ENCODE data around the gene BARX2.

BARX2 gene

GRCh38 chr11:129426776-129427175, 51.1 kb downstream of the BARX2 start:
- DNase-seq: no peak
- TF ChIP-seq POLR2A (IDR thresholded peaks at IDR 0.05; ENCODE audit: low read length): no peak
- TF ChIP-seq GATA1 (IDR thresholded peaks at IDR 0.05; ENCODE audit: low read depth, low read length): no peak

DNA sequence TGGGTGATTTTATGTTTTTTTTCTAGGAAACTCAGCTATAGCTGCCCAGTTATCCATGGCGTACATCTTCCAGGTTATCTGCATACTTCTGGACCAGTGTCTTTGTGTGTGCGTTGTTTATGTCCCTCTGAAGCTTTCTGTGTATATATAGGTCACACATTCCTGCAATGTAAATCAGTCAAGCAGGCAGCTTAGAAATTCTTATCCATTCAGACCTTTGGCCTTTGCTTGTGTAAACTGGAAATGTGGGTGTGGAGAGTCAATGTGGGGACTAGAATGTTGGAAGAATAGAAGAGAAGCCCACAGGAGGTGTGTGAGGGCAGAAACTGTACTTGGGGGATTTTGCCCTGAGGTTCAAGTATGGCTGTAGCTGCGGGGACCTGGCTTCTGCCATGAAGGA, 51.7 kb downstream of the BARX2 start:
- no peak for DNase-seq
- TF ChIP-seq POLR2A (IDR thresholded peaks at IDR 0.05; ENCODE audit: low read length): no peak
- no peak for TF ChIP-seq GATA1 (IDR thresholded peaks at IDR 0.05; ENCODE audit: low read depth, low read length)

- DNase-seq: no peak
- TF ChIP-seq GATA1 (IDR thresholded peaks at IDR 0.05; ENCODE audit: low read depth, low read length) (no peak), POLR2A (IDR thresholded peaks at IDR 0.05; ENCODE audit: low read length) (no peak)
Observed at GRCh38 chr11:129427816-129428406, 52.3 kb downstream of the BARX2 start.

DNA sequence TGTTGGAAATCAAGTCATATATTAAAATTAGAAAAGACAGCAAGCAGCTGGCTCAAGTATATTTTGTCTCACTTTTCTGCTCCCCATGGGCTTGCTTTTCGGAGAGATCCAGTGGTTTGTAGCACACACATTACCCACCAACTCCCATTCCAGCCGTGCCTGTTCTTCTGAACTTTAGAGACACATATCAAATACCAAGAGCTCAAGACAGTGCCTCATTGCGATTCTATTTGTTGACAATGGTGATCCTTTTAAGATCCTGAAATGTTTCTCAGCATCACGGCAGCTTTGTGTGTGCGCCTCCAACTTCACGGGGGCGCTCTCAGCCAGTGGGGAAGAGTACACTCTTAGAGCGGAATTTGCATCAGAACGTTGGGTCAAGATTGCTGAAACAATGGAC, 52.9 kb downstream of the BARX2 start:
- DNase-seq: no peak
- TF ChIP-seq GATA1 (IDR thresholded peaks at IDR 0.05; ENCODE audit: low read depth, low read length): no peak
- TF ChIP-seq POLR2A (IDR thresholded peaks at IDR 0.05; ENCODE audit: low read length): no peak

DNA sequence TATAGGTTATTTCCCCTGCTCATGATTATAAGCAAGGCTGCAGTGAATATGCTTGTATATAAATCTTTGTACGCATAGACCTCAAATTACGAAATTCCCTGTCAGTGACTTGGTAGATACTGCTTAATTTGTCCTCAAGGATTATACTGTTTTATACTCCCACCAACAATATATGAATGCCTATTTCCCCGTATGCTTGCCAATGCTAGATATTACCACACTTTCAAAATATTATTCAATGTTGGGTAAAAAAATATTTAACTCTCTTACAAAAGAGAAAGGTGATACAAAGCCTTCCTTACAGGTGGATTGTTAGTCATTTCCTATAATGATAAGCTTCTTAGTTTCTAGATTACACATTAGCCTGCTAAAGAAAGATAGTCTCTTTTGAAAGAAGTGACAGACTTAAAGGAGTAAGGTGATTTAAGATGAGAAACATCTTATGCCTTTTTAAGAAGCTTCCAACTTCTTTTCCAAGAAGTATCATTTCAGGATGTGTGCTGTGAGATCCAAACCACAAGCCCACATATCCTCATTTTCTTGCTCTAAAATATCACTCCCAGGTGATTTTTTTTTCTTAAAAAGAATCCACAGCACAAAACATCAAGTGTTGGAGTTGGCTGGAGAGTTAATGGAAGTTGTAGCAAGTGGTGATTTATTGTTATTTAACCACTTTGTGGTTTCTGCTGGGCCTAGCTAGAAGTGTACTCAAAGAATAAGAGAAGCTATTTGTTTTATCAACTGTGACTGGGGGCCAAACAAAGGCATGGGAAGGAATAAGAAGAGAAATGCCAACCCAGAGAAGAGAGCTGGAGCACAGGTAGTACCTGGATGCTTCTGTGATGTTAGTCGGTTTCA, 59.2 kb downstream of the BARX2 start:
- TF ChIP-seq POLR2A (IDR thresholded peaks at IDR 0.05; ENCODE audit: low read length): no peak
- no peak for TF ChIP-seq GATA1 (IDR thresholded peaks at IDR 0.05; ENCODE audit: low read depth, low read length)
- no peak for DNase-seq

- no peak for DNase-seq
- no peak for TF ChIP-seq GATA1 (IDR thresholded peaks at IDR 0.05; ENCODE audit: low read depth, low read length)
- TF ChIP-seq POLR2A (IDR thresholded peaks at IDR 0.05; ENCODE audit: low read length): no peak
Observed at GRCh38 chr11:129435499-129436245, 60.0 kb downstream of the BARX2 start.

DNA sequence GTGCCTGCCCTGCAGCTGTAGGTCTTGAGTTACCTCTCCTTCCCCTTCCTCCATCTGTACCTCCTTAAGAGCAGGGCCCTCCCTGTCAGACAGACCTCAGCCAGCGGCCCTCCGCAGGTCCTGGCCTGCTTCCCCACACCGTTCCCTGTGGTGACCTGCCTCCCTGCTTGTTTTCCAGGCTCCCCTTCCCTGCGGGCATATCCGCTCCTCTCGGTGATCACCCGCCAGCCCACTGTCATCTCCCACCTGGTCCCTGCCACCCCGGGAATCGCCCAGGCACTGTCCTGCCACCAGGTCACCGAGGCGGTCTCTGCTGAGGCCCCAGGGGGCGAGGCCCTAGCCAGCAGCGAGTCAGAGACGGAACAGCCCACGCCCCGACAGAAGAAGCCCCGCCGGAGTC, 60.9 kb downstream of the BARX2 start:
- no peak for DNase-seq
- TF ChIP-seq POLR2A (IDR thresholded peaks at IDR 0.05; ENCODE audit: low read length) (no peak), GATA1 (IDR thresholded peaks at IDR 0.05; ENCODE audit: low read depth, low read length) (no peak)

GRCh38 chr11:129440028-129440713, 64.5 kb downstream of the BARX2 start:
- TF ChIP-seq GATA1 (IDR thresholded peaks at IDR 0.05; ENCODE audit: low read depth, low read length): no peak
- no peak for TF ChIP-seq POLR2A (IDR thresholded peaks at IDR 0.05; ENCODE audit: low read length)
- DNase-seq: no peak

GRCh38 chr11:129442171-129442570, 66.5 kb downstream of the BARX2 start:
- TF ChIP-seq POLR2A (IDR thresholded peaks at IDR 0.05; ENCODE audit: low read length) (no peak), GATA1 (IDR thresholded peaks at IDR 0.05; ENCODE audit: low read depth, low read length) (no peak)
- DNase-seq: no peak

- DNase-seq: no peak
- TF ChIP-seq POLR2A (IDR thresholded peaks at IDR 0.05; ENCODE audit: low read length) (no peak), GATA1 (IDR thresholded peaks at IDR 0.05; ENCODE audit: low read depth, low read length) (no peak)
Observed at GRCh38 chr11:129443276-129443675, 67.6 kb downstream of the BARX2 start.

- no peak for DNase-seq
- no peak for TF ChIP-seq POLR2A (IDR thresholded peaks at IDR 0.05; ENCODE audit: low read length)
- TF ChIP-seq GATA1 (IDR thresholded peaks at IDR 0.05; ENCODE audit: low read depth, low read length): no peak
Observed at GRCh38 chr11:129444274-129444673, 68.6 kb downstream of the BARX2 start.

DNA sequence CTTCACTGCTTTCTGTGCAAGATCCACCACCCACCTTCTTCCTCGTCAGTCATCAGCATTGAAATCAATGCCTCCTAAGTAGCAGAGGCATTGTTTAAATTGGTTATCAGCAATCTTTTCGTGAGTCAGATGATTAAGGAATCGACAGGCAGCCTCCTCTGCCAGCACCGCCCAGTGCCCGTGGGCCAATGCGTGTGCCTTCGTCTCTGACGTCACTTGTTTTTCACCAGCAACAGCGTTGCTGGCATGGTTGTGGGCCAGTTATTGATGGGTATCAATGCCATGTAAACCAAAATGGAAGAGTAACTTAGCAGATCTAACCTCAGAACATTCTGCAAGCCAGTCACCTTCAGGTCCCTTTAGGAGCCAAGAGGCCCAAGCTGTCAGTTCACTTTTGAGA, 69.6 kb downstream of the BARX2 start:
- no peak for DNase-seq
- TF ChIP-seq GATA1 (IDR thresholded peaks at IDR 0.05; ENCODE audit: low read depth, low read length): no peak
- no peak for TF ChIP-seq POLR2A (IDR thresholded peaks at IDR 0.05; ENCODE audit: low read length)

DNA sequence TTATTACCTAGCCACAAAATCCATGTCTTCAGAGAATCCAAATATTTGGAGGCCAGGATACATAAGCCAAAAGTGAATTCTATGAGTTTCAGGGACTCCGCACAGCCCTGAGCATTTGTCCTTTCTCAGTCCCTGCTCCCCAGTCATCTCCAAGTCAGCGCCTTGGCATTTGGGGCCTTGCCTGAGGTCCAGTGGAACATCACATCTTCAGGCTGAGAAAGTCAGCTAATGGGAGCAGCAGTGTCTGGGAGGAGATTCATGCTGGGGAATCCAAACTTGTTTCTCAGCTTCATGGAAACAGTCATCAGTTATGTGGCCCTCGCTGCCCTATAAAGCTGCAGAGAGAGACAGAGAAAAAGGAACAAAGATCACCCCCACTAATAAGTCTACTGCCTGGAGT, 70.9 kb downstream of the BARX2 start:
- TF ChIP-seq POLR2A (IDR thresholded peaks at IDR 0.05; ENCODE audit: low read length): no peak
- no peak for DNase-seq
